NB4 (cell line): ENCODE measurements around the gene IMMP2L.

Source experiments
- DNase-seq: peaks from one replicate; pipeline ENCODE4 v3.0.0; 2010; ENCODE audit warnings: low read depth
- H3K4me3 ChIP-seq: one replicate; pipeline ENCODE4 v1.5.1; 2011; ENCODE audit warnings: mild to moderate bottlenecking, low read depth, low read length, moderate library complexity
- MYC ChIP-seq: IDR thresholded peaks from 2 replicates; pipeline ENCODE4 v1.6.1; 2011; ENCODE audit warnings: low read depth, low read length
- POLR2A ChIP-seq: IDR thresholded peaks from 2 replicates; pipeline ENCODE4 v1.6.1; 2011; ENCODE audit warnings: mild to moderate bottlenecking; ENCODE audit not compliant: insufficient read length; ENCODE audit errors: extremely low read depth
- TF ChIP-seq, protein P1 (sequence below): IDR thresholded peaks from one replicate; pipeline ENCODE4 v1.5.1; 2012; ENCODE audit warnings: low read depth, low read length
- TF ChIP-seq, protein P2 (sequence below): IDR thresholded peaks from 2 replicates; pipeline ENCODE4 v1.6.1; 2011; ENCODE audit warnings: low read depth, low read length

Gene IMMP2L

DNA sequence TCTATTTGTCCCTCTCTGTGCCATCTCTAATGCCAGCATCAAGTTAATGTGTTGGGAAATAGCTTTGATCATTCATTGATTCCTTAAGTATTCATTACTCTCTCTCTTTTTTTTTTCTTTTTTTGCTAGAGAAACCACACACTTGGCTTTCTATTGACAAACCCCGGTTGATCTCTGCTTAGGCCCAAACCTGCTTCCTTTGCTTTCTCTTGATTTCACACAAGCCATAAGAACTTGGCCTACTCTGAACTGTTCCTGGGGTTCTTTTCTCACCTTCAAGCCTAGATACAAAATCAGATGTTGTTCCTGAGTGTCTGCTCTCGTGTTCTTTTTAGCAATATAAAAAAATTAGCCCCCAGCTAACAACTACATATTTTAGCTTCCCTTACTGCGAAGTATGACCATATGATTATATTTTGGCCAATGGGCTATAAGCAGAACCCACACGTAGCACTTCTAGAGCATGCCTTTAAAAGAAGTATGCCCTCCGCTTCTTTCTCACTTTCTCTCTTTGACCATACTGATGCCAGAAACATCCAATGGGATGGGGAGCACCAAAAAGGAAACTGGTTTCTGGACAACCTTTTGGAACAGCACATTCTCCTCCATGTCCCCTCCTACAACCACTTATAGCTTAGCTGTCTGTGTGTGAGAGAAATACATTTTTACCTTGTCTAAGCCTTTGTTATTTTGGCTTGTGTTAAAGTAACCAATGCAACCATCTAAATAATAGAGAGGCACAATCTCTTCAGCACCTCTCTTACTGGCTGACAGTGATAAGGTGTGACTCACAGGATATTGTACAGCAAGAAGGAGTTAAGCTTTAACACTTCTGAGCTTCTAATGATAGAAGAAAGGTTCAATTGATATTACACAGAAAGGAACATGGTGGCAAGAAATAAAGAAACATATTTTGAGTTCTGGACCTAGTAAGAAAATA, 568.0 kb downstream of the IMMP2L start:
- H3K4me3 ChIP-seq = no peak overlapping the region
- TF ChIP-seq MYC = no peak
- TF ChIP-seq, protein P1, sequence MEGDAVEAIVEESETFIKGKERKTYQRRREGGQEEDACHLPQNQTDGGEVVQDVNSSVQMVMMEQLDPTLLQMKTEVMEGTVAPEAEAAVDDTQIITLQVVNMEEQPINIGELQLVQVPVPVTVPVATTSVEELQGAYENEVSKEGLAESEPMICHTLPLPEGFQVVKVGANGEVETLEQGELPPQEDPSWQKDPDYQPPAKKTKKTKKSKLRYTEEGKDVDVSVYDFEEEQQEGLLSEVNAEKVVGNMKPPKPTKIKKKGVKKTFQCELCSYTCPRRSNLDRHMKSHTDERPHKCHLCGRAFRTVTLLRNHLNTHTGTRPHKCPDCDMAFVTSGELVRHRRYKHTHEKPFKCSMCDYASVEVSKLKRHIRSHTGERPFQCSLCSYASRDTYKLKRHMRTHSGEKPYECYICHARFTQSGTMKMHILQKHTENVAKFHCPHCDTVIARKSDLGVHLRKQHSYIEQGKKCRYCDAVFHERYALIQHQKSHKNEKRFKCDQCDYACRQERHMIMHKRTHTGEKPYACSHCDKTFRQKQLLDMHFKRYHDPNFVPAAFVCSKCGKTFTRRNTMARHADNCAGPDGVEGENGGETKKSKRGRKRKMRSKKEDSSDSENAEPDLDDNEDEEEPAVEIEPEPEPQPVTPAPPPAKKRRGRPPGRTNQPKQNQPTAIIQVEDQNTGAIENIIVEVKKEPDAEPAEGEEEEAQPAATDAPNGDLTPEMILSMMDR = no peak
- TF ChIP-seq, protein P2, sequence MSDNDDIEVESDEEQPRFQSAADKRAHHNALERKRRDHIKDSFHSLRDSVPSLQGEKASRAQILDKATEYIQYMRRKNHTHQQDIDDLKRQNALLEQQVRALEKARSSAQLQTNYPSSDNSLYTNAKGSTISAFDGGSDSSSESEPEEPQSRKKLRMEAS = no peak
- no peak for TF ChIP-seq POLR2A
- DNase-seq = no peak

DNA sequence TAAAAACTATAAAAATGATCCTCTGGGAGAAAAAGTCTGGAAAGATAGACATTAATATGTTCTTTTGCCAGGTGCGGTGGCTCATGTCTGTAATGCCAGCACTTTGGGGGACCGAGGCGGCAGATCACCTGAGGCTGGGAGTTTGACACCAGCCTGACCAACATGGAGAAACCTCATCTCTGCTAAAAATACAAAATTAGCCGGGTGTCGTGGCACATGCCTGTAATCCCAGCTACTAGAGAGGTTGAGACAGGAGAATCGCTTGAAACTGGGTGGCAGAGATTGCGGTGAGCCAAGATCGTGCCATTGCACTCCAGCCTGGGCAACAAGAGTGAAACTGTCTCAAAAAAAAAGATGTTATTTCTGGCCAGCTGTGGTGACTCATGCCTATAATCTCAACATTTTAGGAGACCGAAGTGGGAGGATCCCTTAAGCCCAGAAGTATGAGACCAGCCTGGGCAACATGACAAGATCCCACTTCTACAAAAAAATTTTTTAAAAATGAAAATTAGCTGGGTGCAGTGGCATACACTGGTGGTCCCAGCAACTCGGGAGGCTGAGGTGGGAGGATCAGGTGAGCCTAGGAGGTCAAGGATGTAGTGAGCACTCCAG, 573.3 kb downstream of the IMMP2L start:
- H3K4me3 ChIP-seq = no peak overlapping the region
- DNase-seq = no peak
- TF ChIP-seq MYC (no peak), POLR2A (no peak)
- TF ChIP-seq, protein P1 = no peak
- TF ChIP-seq, protein P2 = no peak

DNA sequence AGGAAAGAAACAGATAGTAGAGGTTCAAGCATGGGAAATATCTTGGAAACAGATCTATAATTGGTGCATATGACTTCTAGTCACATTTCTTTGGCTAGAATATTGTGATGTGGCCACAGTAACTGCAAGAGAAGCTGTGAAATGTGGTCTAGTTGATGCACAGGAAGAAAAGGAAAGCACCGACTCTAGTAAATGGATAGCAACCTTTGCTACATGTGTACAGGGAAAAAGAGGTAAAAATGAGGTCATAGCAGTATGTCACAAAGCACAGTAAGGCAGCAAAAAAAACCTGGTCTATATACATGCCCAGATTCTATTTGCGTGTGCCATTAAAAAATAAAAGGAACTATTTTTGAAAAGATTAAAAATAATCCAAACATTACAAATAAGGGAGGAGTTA, 573.9 kb downstream of the IMMP2L start:
- DNase-seq = no peak
- TF ChIP-seq, protein P1 = no peak
- TF ChIP-seq, protein P2 = no peak
- TF ChIP-seq MYC (no peak), POLR2A (no peak)
- no peak overlapping the region for H3K4me3 ChIP-seq

DNA sequence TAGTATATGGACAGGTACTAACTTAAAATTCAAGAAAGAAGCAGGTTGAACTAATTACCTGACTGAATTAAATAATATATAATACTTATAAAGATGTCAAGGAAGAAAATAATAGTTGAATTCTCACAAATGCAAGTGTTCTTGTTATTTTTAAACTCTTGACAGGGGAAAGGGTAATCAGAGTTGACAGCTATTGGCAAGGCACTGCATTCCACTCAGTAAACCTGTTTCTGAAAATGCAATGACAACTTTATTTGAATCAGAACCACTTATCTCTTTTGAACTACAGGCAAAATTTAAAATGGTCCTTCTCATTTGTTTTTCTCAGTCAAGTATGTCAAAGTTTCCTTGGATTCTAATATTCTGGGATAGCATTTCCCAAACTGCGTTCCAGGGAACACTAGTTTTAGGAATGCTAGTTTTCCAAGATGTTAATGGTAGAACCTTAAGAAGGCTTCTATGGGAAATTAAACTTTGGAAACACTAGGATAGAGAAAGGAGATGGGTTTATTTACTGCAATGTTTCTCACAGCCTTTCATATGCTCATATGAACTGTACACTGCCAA, 575.1 kb downstream of the IMMP2L start:
- no peak overlapping the region for H3K4me3 ChIP-seq
- TF ChIP-seq, protein P2 = no peak
- no peak for TF ChIP-seq POLR2A
- TF ChIP-seq, protein P1 = no peak
- no peak for TF ChIP-seq MYC

DNA sequence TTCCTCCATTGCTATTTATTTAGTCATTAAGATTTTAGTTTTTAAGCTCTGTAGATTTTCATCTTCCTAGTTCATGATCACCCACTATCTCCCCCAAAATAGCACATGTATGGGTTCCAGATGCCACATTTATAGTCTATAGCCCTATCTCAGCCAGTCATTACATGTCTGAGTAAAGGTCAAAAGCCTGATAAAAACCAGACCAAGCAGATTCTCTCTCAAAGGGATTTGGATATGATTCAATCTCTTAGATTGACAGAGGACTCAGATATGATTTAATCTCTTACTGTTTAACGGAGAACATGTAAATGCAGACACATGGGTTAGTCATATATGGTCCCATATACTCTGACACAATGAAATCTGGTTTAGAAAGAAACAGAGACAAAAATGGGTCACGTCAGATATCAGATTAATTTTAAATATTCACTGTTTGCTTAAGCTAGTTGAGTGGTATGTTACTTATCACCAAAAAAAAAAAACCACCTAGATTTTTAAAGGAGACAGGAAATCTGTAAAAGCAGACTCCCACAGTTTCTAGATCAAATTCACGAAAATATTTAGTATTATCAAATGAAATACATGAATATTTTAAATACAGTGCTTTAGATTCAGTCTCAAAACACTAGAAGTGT, 578.4 kb downstream of the IMMP2L start:
- TF ChIP-seq MYC = no peak
- TF ChIP-seq, protein P1 = no peak
- TF ChIP-seq, protein P2 = no peak
- TF ChIP-seq POLR2A = no peak
- no peak overlapping the region for H3K4me3 ChIP-seq
- no peak for DNase-seq

More for the DNA sequence above, 575.1 kb downstream of the IMMP2L start:
- DNase-seq = no peak
